Naive B cell (primary cell): ENCODE data around the gene MAK. TPM values are rescaled to one million over a fixed set of nuclear protein-coding genes. Genes with fewer than 3 reads are reported as not detected.
"Not testable (repeated sequence)": the region's sequence is repeated elsewhere in the genome, so short reads cannot be mapped to it uniquely, and the experiment has no call there.

Experiments
- ATAC-seq, 2 donors: fragments of 150-1000 bp; cut with Tn5 transposase; 2 replicates each; pipeline ENCODE4 v1.10.0; 2021; ENCODE audit warnings: low read depth in 2 of 2, mild to moderate bottlenecking in 2 of 2, moderate library complexity in 2 of 2
- DNase-seq: peaks from one replicate; pipeline ENCODE4 v3.0.0; 2022
- H3K27ac Mint-ChIP-seq, 6 donors: one replicate each; pipeline ENCODE4 v1.8.0; 2020 to 2022; ENCODE audit warnings: mild to moderate bottlenecking in 6 of 6, mixed read lengths in 6 of 6, moderate library complexity in 5 of 6, inconsistent platforms in 2 of 6
- H3K27me3 Mint-ChIP-seq, 3 donors: one replicate each; pipeline ENCODE4 v1.8.0; 2021 to 2022; ENCODE audit warnings: mixed read lengths in 3 of 3, mild to moderate bottlenecking in 1 of 3
- H3K36me3 Mint-ChIP-seq, 2 donors: one replicate each; pipeline ENCODE4 v1.8.0; 2020 to 2022; ENCODE audit warnings: mixed read lengths in 2 of 2, inconsistent platforms in 1 of 2, mild to moderate bottlenecking in 1 of 2
- H3K4me1 Mint-ChIP-seq, 3 donors: one replicate each; pipeline ENCODE4 v1.8.0; 2020 to 2022; ENCODE audit warnings: mixed read lengths in 3 of 3, inconsistent platforms in 1 of 3, mild to moderate bottlenecking in 1 of 3, moderate library complexity in 1 of 3
- H3K4me3 Mint-ChIP-seq, 8 donors: one replicate each; pipeline ENCODE4 v1.8.0; 2020 to 2022; ENCODE audit warnings: mild to moderate bottlenecking in 8 of 8, mixed read lengths in 8 of 8, moderate library complexity in 8 of 8, inconsistent platforms in 2 of 8
- H3K9me3 Mint-ChIP-seq, 7 donors: one replicate each; pipeline ENCODE4 v1.8.0; 2020 to 2022; ENCODE audit warnings: mixed read lengths in 7 of 7, mild to moderate bottlenecking in 5 of 7, inconsistent platforms in 2 of 7, moderate library complexity in 1 of 7
- polyA plus RNA-seq, 6 donors: library from polyadenylated mRNA; unstranded; fragments of 300-500 nt; fragmentation: Illumina TruSeq; gene quantifications; one replicate each; pipeline ENCODE4 v1.2.3, GENCODE V29; 2021; ENCODE audit warnings: low read depth in 6 of 6

The MAK gene
- polyA plus RNA-seq, 6 donors from 2014 or later, result 0.07 to 0.16 (median 0.09) TPM; not detected in 2

DNA sequence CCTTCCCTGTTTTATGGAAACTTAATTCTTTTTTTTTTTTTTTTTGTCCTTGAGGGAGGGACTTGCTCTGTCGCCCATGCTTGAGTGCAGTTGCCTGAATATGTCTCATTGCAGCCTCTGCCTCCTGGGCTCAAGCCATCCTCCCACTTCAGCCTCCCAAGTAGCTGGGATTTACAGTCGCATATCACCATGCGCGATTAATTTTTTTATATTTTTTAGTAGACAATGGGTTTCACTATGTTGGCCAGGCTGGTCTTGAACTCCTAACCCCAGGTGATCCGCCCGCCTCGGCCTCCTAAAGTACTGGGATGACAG is 114.8 kb downstream of the MAK start:
- H3K4me3 Mint-ChIP-seq, result peak overlapping the region; percentile 95 to 98 (median 96)
- H3K27me3 Mint-ChIP-seq, result no peaks in the 10 kb centered on the region
- H3K27ac Mint-ChIP-seq, result peak overlapping the region in 5 of 6 donors; percentile 64 to 96 (median 90)
- no peak for DNase-seq
- peaks cover 7% of the 10 kb centered on the region in 2 donors for H3K36me3 Mint-ChIP-seq
- H3K9me3 Mint-ChIP-seq, result peaks cover 0 to 5% (median 2%) of the 10 kb centered on the region in 7 donors
- H3K4me1 Mint-ChIP-seq, result peaks cover 28 to 64% (median 59%) of the 10 kb centered on the region in 3 donors
- ATAC-seq, result no peak

DNA sequence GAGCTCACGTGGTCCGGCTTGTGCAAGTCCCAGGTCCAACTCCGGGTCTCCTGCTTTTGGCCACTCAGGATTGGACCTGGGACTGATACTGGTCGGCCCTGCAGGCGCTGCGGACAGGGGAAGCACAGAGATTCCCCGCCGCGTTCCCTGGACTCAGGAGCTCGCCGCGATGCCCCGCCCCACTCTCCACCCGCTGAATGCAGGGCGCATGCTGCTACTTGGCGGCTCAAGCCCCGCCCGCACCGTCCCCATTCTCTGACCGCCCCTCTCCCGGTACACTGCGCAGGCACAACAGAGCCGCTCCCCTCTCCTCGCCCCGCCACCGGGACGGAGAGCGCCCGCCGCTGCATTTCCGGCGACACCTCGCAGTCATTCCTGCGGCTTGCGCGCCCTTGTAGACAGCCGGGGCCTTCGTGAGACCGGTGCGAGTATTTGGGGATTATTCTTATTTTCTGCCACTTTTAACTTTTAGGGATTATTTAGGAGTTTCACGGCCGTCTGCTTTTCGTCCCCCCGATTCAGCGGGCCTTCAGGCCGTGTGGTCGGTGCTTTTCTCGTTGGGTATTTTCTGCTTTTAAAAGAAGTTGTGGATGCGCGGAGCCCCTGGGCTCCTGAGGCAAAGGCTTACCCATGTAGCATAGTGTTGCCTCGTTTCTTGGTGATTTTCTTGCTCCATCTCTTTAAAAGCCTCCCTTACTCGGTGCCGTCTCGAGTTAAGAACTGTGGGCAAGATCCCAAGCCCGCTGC is 115.3 kb downstream of the MAK start, which contains the start of gene TMEM14C:
TSS of gene TMEM14C (plus strand) at position 251 of the 747 bp plus-strand sequence. CDS start 1,544 bp downstream, outside the sequence.
- Mint-ChIP-seq H3K27ac (peak within 1 kb of the TSS; percentile 64 to 96 (median 92)), H3K27me3 (no peaks in the 10 kb centered on the region), H3K4me3 (peak within 1 kb of the TSS; percentile 95 to 98 (median 96)), H3K9me3 (peaks cover 0 to 7% (median 4%) of the 10 kb centered on the region in 7 donors), H3K36me3 (peaks cover 2 to 7% of the 10 kb centered on the region in 2 donors), H3K4me1 (peaks cover 26 to 61% (median 57%) of the 10 kb centered on the region in 3 donors)
- DNase-seq, result peak; percentile 75
- peak; percentile 84 to 86 for ATAC-seq

- Mint-ChIP-seq H3K4me3 (peak overlapping the region; percentile 95 to 98 (median 96)), H3K27ac (peak overlapping the region; percentile 64 to 96 (median 90)), H3K9me3 (peaks cover 0 to 7% (median 4%) of the 10 kb centered on the region in 7 donors), H3K36me3 (peaks cover 0 to 7% of the 10 kb centered on the region in 2 donors), H3K4me1 (peaks cover 23 to 58% (median 52%) of the 10 kb centered on the region in 3 donors), H3K27me3 (no peaks in the 10 kb centered on the region)
- ATAC-seq, result peak; percentile 1
- no peak for DNase-seq
These were observed 115.8 kb downstream of the MAK start for GRCh38 chr6:10722570-10722819.

- no peaks in the 10 kb centered on the region for H3K27me3 Mint-ChIP-seq
- peak overlapping the region; percentile 64 to 96 (median 92) for H3K27ac Mint-ChIP-seq
- DNase-seq (no peak), ATAC-seq (no peak)
- H3K4me1 Mint-ChIP-seq, result peaks cover 20 to 55% (median 47%) of the 10 kb centered on the region in 3 donors
- peaks cover 0 to 7% of the 10 kb centered on the region in 2 donors for H3K36me3 Mint-ChIP-seq
- peak overlapping the region; percentile 95 to 98 (median 96) for H3K4me3 Mint-ChIP-seq
- H3K9me3 Mint-ChIP-seq, result peaks cover 0 to 7% (median 4%) of the 10 kb centered on the region in 7 donors
These were observed 116.3 kb downstream of the MAK start for GRCh38 chr6:10721850-10722569.

DNA sequence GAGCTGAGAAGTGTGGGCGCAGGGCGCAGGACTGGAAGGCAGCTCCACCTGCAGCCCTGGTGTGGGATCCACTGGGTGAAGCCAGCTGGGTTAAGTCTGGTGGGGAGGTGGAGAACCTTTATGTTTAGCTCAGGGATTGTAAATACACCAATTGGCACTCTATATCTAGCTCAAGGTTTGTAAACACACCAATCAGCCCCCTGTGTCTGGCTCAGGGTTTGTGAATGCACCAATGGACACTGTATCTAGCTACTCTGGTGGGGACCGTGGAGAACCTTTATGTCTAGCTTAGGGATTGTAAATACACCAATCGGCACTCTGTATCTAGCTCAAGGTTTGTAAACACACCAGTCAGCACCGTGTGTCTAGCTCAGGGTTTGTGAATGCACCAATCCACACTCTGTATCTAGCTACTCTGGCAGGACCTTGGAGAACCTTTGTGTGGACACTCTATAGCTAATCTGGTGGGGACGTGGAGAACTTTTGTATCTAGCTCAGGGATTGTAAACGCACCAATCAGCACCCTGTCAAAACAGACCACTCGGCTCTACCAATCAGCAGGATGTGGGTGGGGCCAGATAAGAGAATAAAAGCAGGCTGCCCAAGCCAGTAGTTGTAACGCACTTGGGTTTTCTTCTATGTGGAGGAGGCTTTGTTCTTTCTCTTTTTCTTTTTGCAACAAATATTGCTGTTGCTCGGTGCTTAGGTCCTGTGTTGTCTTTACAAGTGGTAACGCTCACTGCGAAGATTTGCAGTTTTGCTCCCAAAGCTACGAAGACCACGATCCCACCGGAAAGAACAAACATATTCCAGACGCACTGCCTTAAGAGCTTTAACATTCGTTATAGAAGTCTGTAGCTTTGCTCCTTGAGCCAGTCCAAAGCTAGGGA is 117.1 kb downstream of the MAK start:
- H3K9me3 Mint-ChIP-seq, DNase-seq, H3K36me3 Mint-ChIP-seq, H3K27me3 Mint-ChIP-seq, ATAC-seq: not testable (repeated sequence)
- H3K27ac Mint-ChIP-seq, result peak overlapping the region in 5 of 6 donors; percentile 18 to 92 (median 83)
- H3K4me3 Mint-ChIP-seq, result peak overlapping the region; percentile 95 to 98 (median 96)
- H3K4me1 Mint-ChIP-seq, result peaks cover 18 to 54% (median 44%) of the 10 kb centered on the region in 3 donors

- Mint-ChIP-seq H3K27me3 (no peaks in the 10 kb centered on the region), H3K9me3 (peaks cover 0 to 7% (median 4%) of the 10 kb centered on the region in 7 donors), H3K4me1 (peaks cover 14 to 50% (median 39%) of the 10 kb centered on the region in 3 donors), H3K27ac (peak overlapping the region in 4 of 6 donors; percentile 57 to 87 (median 79)), H3K36me3 (peaks cover 0 to 2% of the 10 kb centered on the region in 2 donors), H3K4me3 (peak overlapping the region; percentile 85 to 98 (median 96))
- DNase-seq (peak; percentile 60), ATAC-seq (peak; percentile 54 to 57)
These were observed 117.9 kb downstream of the MAK start for GRCh38 chr6:10720265-10720959.

- no peak for DNase-seq
- H3K9me3 Mint-ChIP-seq, result peaks cover 0 to 7% (median 4%) of the 10 kb centered on the region in 7 donors
- peak overlapping the region in 2 of 6 donors; percentile 54 to 57 for H3K27ac Mint-ChIP-seq
- no peaks in the 10 kb centered on the region for H3K27me3 Mint-ChIP-seq
- ATAC-seq, result no peak
- H3K36me3 Mint-ChIP-seq, result no peaks in the 10 kb centered on the region
- H3K4me3 Mint-ChIP-seq, result peak overlapping the region; percentile 73 to 98 (median 94)
- H3K4me1 Mint-ChIP-seq, result peaks cover 11 to 47% (median 36%) of the 10 kb centered on the region in 3 donors
These were observed 118.4 kb downstream of the MAK start for GRCh38 chr6:10719964-10720264.

DNA sequence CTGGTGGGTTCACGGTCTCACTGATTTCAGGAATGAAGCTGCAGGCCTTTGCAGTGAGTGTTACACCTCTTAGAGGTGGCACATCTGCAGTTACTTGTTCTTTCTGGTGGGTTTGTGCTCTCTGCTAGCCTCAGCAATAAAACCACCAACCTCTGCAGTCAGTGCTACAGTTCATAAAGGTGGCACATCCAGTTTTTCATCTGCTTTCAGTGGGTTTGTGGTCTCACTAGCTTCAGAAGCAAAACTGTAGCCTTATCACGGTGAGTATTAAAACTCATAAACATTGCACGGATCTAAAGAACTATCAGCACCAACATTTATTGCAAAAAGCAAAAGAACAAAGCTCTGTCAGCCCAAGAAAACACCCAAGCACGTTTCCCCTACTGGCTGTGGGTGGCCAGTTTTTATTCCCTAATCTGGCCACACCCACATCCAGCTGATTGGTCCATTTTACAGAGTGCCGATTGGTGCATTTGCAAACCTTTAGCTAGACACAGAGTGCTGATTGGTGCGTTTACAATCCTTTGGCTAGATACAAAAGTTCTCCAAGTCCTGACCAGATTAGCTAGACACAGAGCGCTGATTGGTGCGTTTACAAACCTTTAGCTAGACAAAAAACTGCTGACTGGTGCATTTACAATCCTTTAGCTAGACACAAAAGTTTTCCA is 118.9 kb downstream of the MAK start:
- peak overlapping the region; percentile 73 to 98 (median 94) for H3K4me3 Mint-ChIP-seq
- H3K4me1 Mint-ChIP-seq, result peaks cover 11 to 44% (median 36%) of the 10 kb centered on the region in 3 donors
- peak overlapping the region in 3 of 6 donors; percentile 35 to 57 (median 54) for H3K27ac Mint-ChIP-seq
- H3K36me3 Mint-ChIP-seq, result no peaks in the 10 kb centered on the region
- DNase-seq (no peak), ATAC-seq (peak; percentile 24 to 37)
- peaks cover 0 to 7% (median 4%) of the 10 kb centered on the region in 7 donors for H3K9me3 Mint-ChIP-seq
- no peaks in the 10 kb centered on the region for H3K27me3 Mint-ChIP-seq

DNA sequence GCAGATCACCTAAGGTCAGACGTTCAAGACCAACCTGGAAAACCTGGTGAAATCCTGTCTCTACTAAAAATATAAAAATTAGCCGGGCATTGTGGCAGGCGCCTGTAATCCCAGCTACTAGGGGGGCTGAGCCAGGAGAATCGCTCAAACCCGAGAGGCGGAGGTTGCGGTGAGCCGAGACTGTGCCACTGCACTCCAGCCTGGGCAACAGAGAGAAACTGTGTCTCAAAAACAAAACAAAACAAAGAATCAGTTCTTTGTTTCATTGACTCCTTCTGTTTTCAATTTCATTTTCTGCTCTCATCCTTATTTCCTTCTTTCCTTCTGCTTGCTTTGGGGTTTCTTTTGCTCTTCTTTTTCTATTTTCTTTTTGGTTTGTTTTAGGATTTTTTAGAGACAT is 124.4 kb downstream of the MAK start:
- Mint-ChIP-seq H3K4me1 (no peaks in the 10 kb centered on the region), H3K4me3 (peak overlapping the region in 1 of 8 donors; percentile 44), H3K27me3 (no peaks in the 10 kb centered on the region), H3K36me3 (peaks cover 0 to 9% of the 10 kb centered on the region in 2 donors), H3K27ac (peak overlapping the region in 1 of 6 donors; percentile 90), H3K9me3 (peaks cover 0 to 4% (median 3%) of the 10 kb centered on the region in 7 donors)
- DNase-seq (no peak), ATAC-seq (no peak)

Other genes starting within 250 kb of the MAK start
- 1 to 10 TPM in 2 of 6 donors, under 1 TPM in 1, not detected in 3; 0.96 to 1.6 (median 1.1) TPM for gene C6orf52, start 143.9 kb downstream of the MAK start, polyA plus RNA-seq
- gene PAK1IP1, start 143.6 kb downstream of the MAK start, polyA plus RNA-seq, result 10 to 100 TPM; 10.5 to 16.2 (median 12.7) TPM
- gene TMEM14C, start 115.5 kb downstream of the MAK start, polyA plus RNA-seq, result 100 to 1,000 TPM in 3 of 6 donors, 10 to 100 TPM in 3; 75.6 to 149 (median 94.7) TPM
- gene TMEM14B, start 90.7 kb downstream of the MAK start, polyA plus RNA-seq, result 100 to 1,000 TPM; 165 to 210 (median 186) TPM
- gene GCM2, start 43.5 kb upstream of the MAK start, polyA plus RNA-seq, result not detected
- not detected for gene SYCP2L, start 48.5 kb upstream of the MAK start, polyA plus RNA-seq
- not detected for gene ELOVL2, start 205.8 kb upstream of the MAK start, polyA plus RNA-seq